ENCODE measurements around the gene FSIP1. TPM values are rescaled to one million over a fixed set of nuclear protein-coding genes. Genes with fewer than 3 reads are reported as not detected.
A peak's percentile ranks its signal among the peaks of the same experiment; 100 is the strongest.

Gene FSIP1
- polyA plus RNA-seq, 3 donors, result 0.10 to 0.48 (median 0.21) TPM

- no peaks in the 10 kb centered on the region for H3K36me3 ChIP-seq (replicated peaks in 1 of 2; ENCODE audit: control insufficient read depth in 1 of 2, insufficient read depth in 2 of 2, low read length in 2 of 2)
- no peaks in the 10 kb centered on the region for H3K79me2 ChIP-seq (ENCODE audit: insufficient read depth, low read length)
- peak overlapping the region in 1 of 2 donors; percentile 53 for H3K4me3 Mint-ChIP-seq
- no peak overlapping the region for H2AFZ ChIP-seq (ENCODE audit: insufficient read depth, low read depth, low read length, poor library complexity, severe bottlenecking)
- H3K27me3 ChIP-seq (ENCODE audit: control insufficient read depth in 2 of 2, insufficient read depth in 2 of 2, low read length in 2 of 2), result peaks cover 8 to 17% of the 10 kb centered on the region in 2 donors
- no peaks in the 10 kb centered on the region for H3K9me3 ChIP-seq (replicated peaks in 1 of 2; ENCODE audit: control insufficient read depth in 1 of 2, insufficient read depth in 1 of 2, low read length in 2 of 2)
- TF ChIP-seq, protein P1, sequence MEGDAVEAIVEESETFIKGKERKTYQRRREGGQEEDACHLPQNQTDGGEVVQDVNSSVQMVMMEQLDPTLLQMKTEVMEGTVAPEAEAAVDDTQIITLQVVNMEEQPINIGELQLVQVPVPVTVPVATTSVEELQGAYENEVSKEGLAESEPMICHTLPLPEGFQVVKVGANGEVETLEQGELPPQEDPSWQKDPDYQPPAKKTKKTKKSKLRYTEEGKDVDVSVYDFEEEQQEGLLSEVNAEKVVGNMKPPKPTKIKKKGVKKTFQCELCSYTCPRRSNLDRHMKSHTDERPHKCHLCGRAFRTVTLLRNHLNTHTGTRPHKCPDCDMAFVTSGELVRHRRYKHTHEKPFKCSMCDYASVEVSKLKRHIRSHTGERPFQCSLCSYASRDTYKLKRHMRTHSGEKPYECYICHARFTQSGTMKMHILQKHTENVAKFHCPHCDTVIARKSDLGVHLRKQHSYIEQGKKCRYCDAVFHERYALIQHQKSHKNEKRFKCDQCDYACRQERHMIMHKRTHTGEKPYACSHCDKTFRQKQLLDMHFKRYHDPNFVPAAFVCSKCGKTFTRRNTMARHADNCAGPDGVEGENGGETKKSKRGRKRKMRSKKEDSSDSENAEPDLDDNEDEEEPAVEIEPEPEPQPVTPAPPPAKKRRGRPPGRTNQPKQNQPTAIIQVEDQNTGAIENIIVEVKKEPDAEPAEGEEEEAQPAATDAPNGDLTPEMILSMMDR (IDR thresholded peaks at IDR 0.05), result no peak
- H3K4me1 Mint-ChIP-seq, result peaks cover 10% of the 10 kb centered on the region
- H3K4me2 ChIP-seq (replicated peaks; ENCODE audit: extremely low read depth, low read length, poor library complexity, severe bottlenecking), result no peak overlapping the region
- peaks cover 9 to 38% (median 19%) of the 10 kb centered on the region in 3 donors for H3K27me3 Mint-ChIP-seq (ENCODE audit: low read depth in 3 of 3)
- DNase-seq, result no peak
- no peaks in the 10 kb centered on the region for H4K20me1 ChIP-seq (ENCODE audit: insufficient read depth, low read length)
- no peak overlapping the region for H3K4me3 ChIP-seq (replicated peaks in 1 of 3; ENCODE audit: low read depth in 2 of 3, low read length in 3 of 3)
- no peak overlapping the region for H3K27ac Mint-ChIP-seq
- H3K9ac ChIP-seq (ENCODE audit: insufficient read depth, low read length, poor library complexity, severe bottlenecking), result no peak overlapping the region
- H3K27ac ChIP-seq (ENCODE audit: low read depth in 1 of 2, low read length in 2 of 2), result no peak overlapping the region
- H3K9me3 Mint-ChIP-seq, result peaks cover 0 to 2% (median 0%) of the 10 kb centered on the region in 7 donors
- WGBS (ENCODE audit: insufficient coverage), result 94% methylated on average over 2 of the region's 4 CpGs
- H3K4me1 ChIP-seq (ENCODE audit: control insufficient read depth in 1 of 2, insufficient read depth in 2 of 2, low read length in 2 of 2), result no peaks in the 10 kb centered on the region
- peaks cover under 1% of the 10 kb centered on the region in 2 donors for H3K36me3 Mint-ChIP-seq
- intact Hi-C loops (cut with micrococcal nuclease), result loop anchor here in 1 of 2 donors (10.0 kb wide), 1 partner anchor 109 kb away; no protein-coding TSS in a partner anchor
These were observed 208.8 kb downstream of the FSIP1 start for GRCh38 chr15:39573844-39574243.

DNA sequence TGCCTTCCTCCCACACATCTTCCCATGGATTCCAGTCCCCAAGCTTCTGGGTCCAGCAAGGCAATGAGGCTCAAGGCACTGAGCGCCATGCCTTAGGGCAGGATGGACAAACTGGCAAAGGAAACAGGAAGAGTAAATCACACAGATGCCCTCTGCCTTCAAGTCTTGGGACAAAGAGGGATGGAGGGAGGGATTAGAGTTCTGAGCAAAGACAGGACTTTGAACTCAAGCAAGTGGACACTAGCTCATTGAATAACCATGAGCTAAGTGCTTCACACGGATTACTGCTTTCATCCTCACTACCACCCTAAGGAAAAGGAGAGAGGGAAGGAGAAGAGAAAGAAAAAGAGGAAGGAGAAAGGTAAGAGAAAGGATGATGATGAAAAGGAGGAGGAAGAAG lies 209.4 kb downstream of the FSIP1 start:
- no peak overlapping the region for H2AFZ ChIP-seq (ENCODE audit: insufficient read depth, low read depth, low read length, poor library complexity, severe bottlenecking)
- no peak overlapping the region for H3K4me3 ChIP-seq (replicated peaks in 1 of 3; ENCODE audit: low read depth in 2 of 3, low read length in 3 of 3)
- H3K27me3 ChIP-seq (ENCODE audit: control insufficient read depth in 2 of 2, insufficient read depth in 2 of 2, low read length in 2 of 2), result peaks cover 8 to 17% of the 10 kb centered on the region in 2 donors
- TF ChIP-seq, protein P1 (IDR thresholded peaks at IDR 0.05), result no peak
- Mint-ChIP-seq H3K9me3 (peaks cover 0 to 2% (median 0%) of the 10 kb centered on the region in 7 donors), H3K36me3 (no peaks in the 10 kb centered on the region), H3K4me3 (no peak overlapping the region), H3K27me3 (ENCODE audit: low read depth in 3 of 3) (peaks cover 7 to 32% (median 19%) of the 10 kb centered on the region in 3 donors), H3K27ac (peak overlapping the region in 1 of 7 donors; percentile 24), H3K4me1 (peaks cover 10% of the 10 kb centered on the region)
- H3K4me1 ChIP-seq (ENCODE audit: control insufficient read depth in 1 of 2, insufficient read depth in 2 of 2, low read length in 2 of 2), result no peaks in the 10 kb centered on the region
- H3K79me2 ChIP-seq (ENCODE audit: insufficient read depth, low read length), result no peaks in the 10 kb centered on the region
- no CpG with 5 or more reads among the region's 2 CpGs for WGBS (ENCODE audit: insufficient coverage)
- no peak overlapping the region for H3K27ac ChIP-seq (ENCODE audit: low read depth in 1 of 2, low read length in 2 of 2)
- no peak overlapping the region for H3K9ac ChIP-seq (ENCODE audit: insufficient read depth, low read length, poor library complexity, severe bottlenecking)
- no peaks in the 10 kb centered on the region for H3K9me3 ChIP-seq (replicated peaks in 1 of 2; ENCODE audit: control insufficient read depth in 1 of 2, insufficient read depth in 1 of 2, low read length in 2 of 2)
- DNase-seq, result no peak
- no peak overlapping the region for H3K4me2 ChIP-seq (replicated peaks; ENCODE audit: extremely low read depth, low read length, poor library complexity, severe bottlenecking)
- intact Hi-C loops (cut with micrococcal nuclease), result loop anchor here in 1 of 2 donors (10.0 kb wide), 1 partner anchor 108 kb away; no protein-coding TSS in a partner anchor
- no peaks in the 10 kb centered on the region for H4K20me1 ChIP-seq (ENCODE audit: insufficient read depth, low read length)
- H3K36me3 ChIP-seq (replicated peaks in 1 of 2; ENCODE audit: control insufficient read depth in 1 of 2, insufficient read depth in 2 of 2, low read length in 2 of 2), result no peaks in the 10 kb centered on the region

Measured in CD14-positive monocyte (primary cell).